Activated CD8-positive, alpha-beta memory T cell treated with anti-CD3 and anti-CD28 coated beads, Interleukin-2, amount 50 U/mL, for 24 hours (primary cell): ENCODE results near the gene ELMOD3.
"Not testable (repeated sequence)": the region's sequence is repeated elsewhere in the genome, so short reads cannot be mapped to it uniquely, and the experiment has no call there.

Experiments used
- DNase-seq: peaks from one replicate; pipeline ENCODE4 v3.0.0-alpha.2; 2020; ENCODE audit errors: extremely low read depth

The ELMOD3 gene

GRCh38 chr2:85329181-85329651 lies 25.4 kb upstream of the ELMOD3 start:
- DNase-seq = no peak

GRCh38 chr2:85329701-85330100 lies 24.9 kb upstream of the ELMOD3 start:
- not testable (repeated sequence) for DNase-seq

- DNase-seq = no peak
These were observed 23.5 kb upstream of the ELMOD3 start for GRCh38 chr2:85330839-85331636.

GRCh38 chr2:85333877-85334276 lies 20.7 kb upstream of the ELMOD3 start:
- DNase-seq = not testable (repeated sequence)

- DNase-seq = no peak
These were observed 19.6 kb upstream of the ELMOD3 start for GRCh38 chr2:85334928-85335327.

GRCh38 chr2:85340034-85340892 lies 14.3 kb upstream of the ELMOD3 start:
- DNase-seq = no peak

- no peak for DNase-seq
These were observed 13.1 kb upstream of the ELMOD3 start for GRCh38 chr2:85341269-85342029.

GRCh38 chr2:85342156-85342555 lies 12.4 kb upstream of the ELMOD3 start:
- no peak for DNase-seq

GRCh38 chr2:85343207-85343895 lies 11.2 kb upstream of the ELMOD3 start:
- DNase-seq = not testable (repeated sequence)

- DNase-seq = no peak
These were observed 10.1 kb upstream of the ELMOD3 start for GRCh38 chr2:85344356-85344954.

GRCh38 chr2:85347599-85347998 lies 7.0 kb upstream of the ELMOD3 start:
- DNase-seq = no peak

- DNase-seq = no peak
These were observed 688 bp upstream of the ELMOD3 start for GRCh38 chr2:85353876-85354285.

GRCh38 chr2:85355073-85355410 lies 473 bp downstream of the ELMOD3 start:
- no peak for DNase-seq

- no peak for DNase-seq
These were observed 952 bp downstream of the ELMOD3 start for GRCh38 chr2:85355521-85355920.

GRCh38 chr2:85356186-85356585 lies 1.6 kb downstream of the ELMOD3 start:
- no peak for DNase-seq

- DNase-seq = no peak
These were observed 3.2 kb downstream of the ELMOD3 start for GRCh38 chr2:85357736-85358135.

GRCh38 chr2:85362653-85363387 lies 8.3 kb downstream of the ELMOD3 start:
- not testable (repeated sequence) for DNase-seq

- no peak for DNase-seq
These were observed 12.6 kb downstream of the ELMOD3 start for GRCh38 chr2:85367180-85367579.

- no peak for DNase-seq
These were observed 14.4 kb downstream of the ELMOD3 start for GRCh38 chr2:85368921-85369320.

- no peak for DNase-seq
These were observed 14.9 kb downstream of the ELMOD3 start for GRCh38 chr2:85369500-85369899.
